Upper lobe of left lung (tissue), 4 donors: ENCODE data around the gene SNCG.
"Not testable (repeated sequence)": the region's sequence is repeated elsewhere in the genome, so short reads cannot be mapped to it uniquely, and the experiment has no call there.

Source experiments
- CTCF ChIP-seq, 6 experiments: fragments of 450-650 bp in 4 of 6; fragments of 200-600 bp in 2 of 6; sonication (generic) in 2 of 6; IDR thresholded peaks; one replicate each; pipeline ENCODE4 v1.5.1; 2016 to 2019; ENCODE audit warnings: antibody characterized with exemption in 6 of 6
- EP300 ChIP-seq, 4 donors: sonication (generic); formaldehyde crosslinking; IDR thresholded peaks; one replicate each; pipeline ENCODE4 v1.5.1; 2017; ENCODE audit warnings: antibody characterized with exemption in 4 of 4, control low read depth in 2 of 4
- POLR2A ChIP-seq, 4 donors: fragments of 450-650 bp; IDR thresholded peaks; one replicate each; pipeline ENCODE4 v1.5.1; 2016 to 2017; ENCODE audit warnings: antibody characterized with exemption in 4 of 4, mild to moderate bottlenecking in 2 of 4

- not testable (repeated sequence) for TF ChIP-seq CTCF, POLR2A, EP300 (IDR thresholded peaks at IDR 0.05)
These were observed 26.1 kb downstream of the SNCG start for GRCh38 chr10:86984498-86984897.
